BE2C (cell line): Measurements from ENCODE around the gene TSKS.

Experiments used
- DNase-seq: peaks from one replicate; pipeline ENCODE4 v3.0.0-alpha.2; 2020
- H3K27me3 ChIP-seq: fragments of 250-450 bp; sonication (Bioruptor Pico); 2 replicates; pipeline ENCODE4 v1.5.1; 2020; ENCODE audit warnings: mild to moderate bottlenecking
- H3K36me3 ChIP-seq: fragments of 250-450 bp; sonication (Bioruptor Pico); 2 replicates; pipeline ENCODE4 v1.5.1; 2020; ENCODE audit warnings: mild to moderate bottlenecking
- H3K4me1 ChIP-seq: fragments of 250-450 bp; sonication (Bioruptor Pico); 2 replicates; pipeline ENCODE4 v1.5.1; 2020
- H3K4me3 ChIP-seq: 2 replicates; pipeline ENCODE4 v1.5.1; 2011; ENCODE audit warnings: low read depth, low read length
- H3K9me3 ChIP-seq: fragments of 250-450 bp; sonication (Bioruptor Pico); 2 replicates; pipeline ENCODE4 v1.5.1; 2020
- CTCF ChIP-seq: IDR thresholded peaks from 2 replicates; pipeline ENCODE4 v1.5.1; 2012; ENCODE audit warnings: mild to moderate bottlenecking, low read depth, low read length

The TSKS gene

GRCh38 chr19:49781394-49781793 lies 18.3 kb upstream of the TSKS start:
- H3K36me3 ChIP-seq = peaks cover 8% of the 10 kb centered on the region
- no peak overlapping the region for H3K4me3 ChIP-seq
- H3K27me3 ChIP-seq = no peaks in the 10 kb centered on the region
- TF ChIP-seq CTCF = no peak
- H3K4me1 ChIP-seq = no peaks in the 10 kb centered on the region
- no peak for DNase-seq
- no peaks in the 10 kb centered on the region for H3K9me3 ChIP-seq

DNA sequence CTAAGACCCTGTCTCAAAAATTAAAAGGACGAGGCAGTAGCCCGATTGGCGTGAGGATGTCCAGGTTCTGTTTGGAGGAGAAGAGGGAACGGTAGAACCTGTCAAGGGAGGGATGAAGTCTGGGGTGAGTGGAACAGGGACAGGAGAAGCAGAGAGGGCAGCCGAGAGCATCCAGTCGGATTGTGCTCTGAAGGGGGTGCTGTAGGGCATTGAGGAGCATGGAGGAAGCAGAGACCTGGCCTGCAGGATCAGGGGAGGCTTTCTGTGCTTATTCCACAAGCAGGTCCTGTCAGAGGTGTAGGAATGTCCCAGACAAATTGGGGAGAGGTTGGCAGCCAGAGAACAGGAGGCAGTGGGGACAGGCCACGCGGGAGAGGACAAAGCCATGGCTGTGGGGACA lies 17.8 kb upstream of the TSKS start:
- DNase-seq = no peak
- TF ChIP-seq CTCF = no peak
- Histone ChIP-seq H3K27me3 (no peaks in the 10 kb centered on the region), H3K9me3 (no peaks in the 10 kb centered on the region), H3K4me3 (no peak overlapping the region), H3K36me3 (peaks cover 8% of the 10 kb centered on the region), H3K4me1 (no peaks in the 10 kb centered on the region)

DNA sequence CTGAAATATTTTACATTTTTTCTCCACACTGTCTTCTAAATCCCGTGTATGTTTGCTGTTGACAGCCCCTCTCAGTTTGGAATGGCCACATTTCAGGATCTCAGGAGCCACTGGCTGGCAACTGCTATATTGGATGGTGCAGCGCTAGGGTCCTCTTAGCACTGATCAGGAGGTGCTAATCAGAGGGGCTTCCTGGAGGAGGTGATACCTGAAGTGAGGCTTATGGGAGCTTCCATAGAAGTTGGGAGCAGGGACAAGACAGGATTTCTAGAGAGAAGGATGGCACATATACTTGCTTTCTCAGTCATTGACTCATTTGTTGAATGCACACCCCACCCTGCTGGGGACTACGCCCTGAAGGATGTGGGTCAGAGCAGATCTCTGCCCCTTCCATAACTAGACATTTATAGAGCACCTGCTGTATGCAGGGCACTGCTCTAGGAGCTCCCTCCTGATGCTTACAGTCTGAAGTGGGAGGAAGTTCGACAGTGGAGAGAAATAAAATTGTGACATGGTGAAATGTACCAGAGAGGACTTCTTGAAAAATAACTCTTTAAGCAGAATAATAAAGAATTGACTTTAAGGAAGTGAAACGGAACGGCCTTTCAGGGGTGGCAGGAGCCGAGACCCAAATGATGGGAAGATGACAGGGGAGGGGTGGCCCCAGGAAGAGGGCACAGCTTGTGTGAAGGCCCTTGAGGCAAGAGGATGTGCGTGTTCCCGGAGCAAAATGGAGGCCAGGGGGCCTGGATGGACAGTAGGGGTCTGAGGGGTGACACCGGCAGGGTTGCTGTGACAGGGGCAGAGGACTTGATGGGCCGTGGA lies 16.8 kb upstream of the TSKS start:
- Histone ChIP-seq H3K36me3 (peaks cover 8% of the 10 kb centered on the region), H3K4me1 (no peaks in the 10 kb centered on the region), H3K4me3 (no peak overlapping the region), H3K9me3 (no peaks in the 10 kb centered on the region), H3K27me3 (no peaks in the 10 kb centered on the region)
- no peak for TF ChIP-seq CTCF
- DNase-seq = no peak

DNA sequence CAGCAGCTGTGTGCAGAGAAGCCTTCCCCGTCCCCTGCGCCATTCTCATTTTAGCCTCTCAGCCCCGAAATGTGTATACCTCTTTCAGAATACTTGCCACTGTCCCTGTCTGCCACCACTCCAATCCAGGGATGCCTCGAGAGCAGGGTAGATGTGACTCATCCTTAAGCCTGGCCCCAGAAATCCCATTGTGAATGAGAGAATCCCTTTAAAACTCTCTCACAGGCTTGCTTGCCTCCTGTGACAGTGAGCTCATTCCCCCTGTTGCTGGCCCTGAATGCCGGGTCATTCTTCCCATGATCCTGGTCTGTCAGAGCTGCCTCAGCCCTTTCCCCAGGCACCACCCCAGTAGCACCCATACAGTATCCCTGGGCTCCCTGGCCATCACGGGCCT lies 13.3 kb upstream of the TSKS start:
- Histone ChIP-seq H3K27me3 (no peaks in the 10 kb centered on the region), H3K4me3 (no peak overlapping the region), H3K36me3 (no peaks in the 10 kb centered on the region), H3K9me3 (no peaks in the 10 kb centered on the region), H3K4me1 (no peaks in the 10 kb centered on the region)
- DNase-seq = no peak
- TF ChIP-seq CTCF = no peak

DNA sequence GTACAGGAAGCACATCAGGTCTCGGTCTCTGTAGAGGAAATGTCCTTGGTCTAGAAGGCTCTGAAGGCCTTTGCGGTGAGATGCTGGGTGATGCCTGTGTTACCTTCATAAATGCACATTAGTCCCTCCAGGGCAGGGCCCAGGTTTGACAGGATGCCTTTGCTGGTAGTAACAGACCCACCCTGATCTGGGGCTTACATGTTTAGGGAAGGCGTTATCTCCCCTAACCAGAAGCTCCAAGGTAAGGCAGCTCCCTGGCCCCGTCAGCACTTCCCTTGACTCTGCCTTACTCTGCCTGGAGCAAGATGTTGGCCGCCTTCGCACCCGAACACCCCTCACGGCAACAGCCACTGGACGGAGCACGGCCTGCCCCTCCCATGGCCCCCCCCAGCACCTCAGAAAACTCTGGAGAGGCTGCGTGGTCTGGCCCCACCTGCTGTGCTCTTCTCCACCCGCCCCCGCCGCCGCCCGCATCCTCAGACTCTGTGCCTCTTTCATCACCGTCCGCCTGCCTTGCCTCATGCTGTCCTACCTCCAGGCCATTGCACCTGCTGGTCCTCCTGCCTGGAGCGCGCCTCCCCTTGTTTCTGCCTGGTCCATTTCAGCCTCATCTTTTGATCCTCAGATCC lies 12.8 kb upstream of the TSKS start:
- Histone ChIP-seq H3K4me3 (no peak overlapping the region), H3K36me3 (no peaks in the 10 kb centered on the region), H3K4me1 (no peaks in the 10 kb centered on the region), H3K27me3 (no peaks in the 10 kb centered on the region), H3K9me3 (no peaks in the 10 kb centered on the region)
- no peak for TF ChIP-seq CTCF
- no peak for DNase-seq

DNA sequence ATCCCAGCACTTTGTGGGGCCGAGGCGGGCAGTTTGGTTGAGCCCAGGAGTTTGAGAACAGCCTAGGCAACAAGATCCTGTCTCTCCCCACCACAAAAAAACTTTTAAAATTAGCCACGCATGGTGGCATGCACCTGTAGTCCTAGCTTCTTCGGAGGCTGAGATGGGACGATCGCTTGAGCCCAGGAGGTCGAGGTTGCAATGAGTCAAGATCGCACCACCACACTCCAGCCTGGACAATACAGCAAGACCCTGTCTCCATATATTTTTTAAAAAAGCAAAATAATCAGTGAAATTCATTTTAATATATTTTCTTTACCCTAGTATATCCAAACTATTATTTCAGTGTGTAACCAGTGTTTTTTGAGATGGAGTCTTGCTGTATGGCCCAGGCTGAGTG lies 11.9 kb upstream of the TSKS start:
- H3K9me3 ChIP-seq = no peaks in the 10 kb centered on the region

More for the DNA sequence above, 11.9 kb upstream of the TSKS start:
- Histone ChIP-seq H3K36me3 (no peaks in the 10 kb centered on the region), H3K4me1 (no peaks in the 10 kb centered on the region), H3K4me3 (no peak overlapping the region), H3K27me3 (no peaks in the 10 kb centered on the region)
- no peak for DNase-seq
- TF ChIP-seq CTCF = no peak
